ENCODE data around the gene ALG14.

- TF ChIP-seq CTCF (conservative IDR thresholded peaks at IDR 0.05 in 1 of 2, IDR thresholded peaks at IDR 0.05 in 1 of 2; ENCODE audit: low read depth in 1 of 2, low read length in 2 of 2), result no peak
- no peak for TF ChIP-seq EZH2 (IDR thresholded peaks at IDR 0.05; ENCODE audit: low read length, missing control alignments)
These were observed 138.2 kb downstream of the ALG14 start for GRCh38 chr1:94934551-94934950.
